A549 (cell line): ENCODE results near the gene METAP2. TPM values are rescaled to one million over a fixed set of nuclear protein-coding genes. Genes with fewer than 3 reads are reported as not detected.

Experiments
- ATAC-seq, 2 experiments: fragments of 200-7000 bp in 1 of 2; fragments of >200 bp in 1 of 2; cut with Nextera tagmentation in 1 of 2; cut with Tn5 transposase in 1 of 2; 3 replicates each; pipeline versions ENCODE4 v1.8.0 to v1.9.1; 2018 to 2020; ENCODE audit warnings: mild to moderate bottlenecking in 1 of 2, moderate library complexity in 1 of 2
- CTCF ChIA-PET: fragments of 300-600 bp; sonication (Branson Sonifier 250); formaldehyde crosslinking; extraction: SDS; loops from one replicate; lab custom pipeline; 2021; ENCODE audit warnings: antibody characterized with exemption, inconsistent platforms; lab: Yijun Ruan, JAX
- POLR2A ChIA-PET: fragments of 350-600 bp; formaldehyde crosslinking; extraction: SDS; loops from one replicate; lab custom pipeline; 2021; ENCODE audit warnings: antibody characterized with exemption, inconsistent platforms; lab: Yijun Ruan, JAX
- DNase-seq, 2 experiments: peaks; one replicate each; pipeline versions ENCODE4 v3.0.0 to v3.0.0-alpha.2; 2011 to 2016; ENCODE audit warnings: low read depth in 1 of 2, low spot score in 1 of 2
- FAIRE-seq: peaks from 2 replicates; lab custom pipeline; 2011; peaks lifted over from hg19 to GRCh38; lab: Jason Lieb, UNC
- H3K27ac ChIP-seq, 2 experiments: fragments of >200 bp; sonication (Bioruptor Twin); formaldehyde crosslinking; 3 replicates each; pipeline ENCODE4 v1.5.1; 2016 to 2017
- H3K4me1 ChIP-seq: fragments of >200 bp; sonication (Bioruptor Twin); formaldehyde crosslinking; 3 replicates; pipeline ENCODE4 v1.6.1; 2016
- H3K4me2 ChIP-seq: fragments of >200 bp; sonication (Bioruptor Twin); formaldehyde crosslinking; 3 replicates; pipeline ENCODE4 v1.6.1; 2016
- H3K4me3 ChIP-seq: fragments of >200 bp; sonication (Bioruptor Twin); formaldehyde crosslinking; 3 replicates; pipeline ENCODE4 v1.5.1; 2016
- H3K9me3 ChIP-seq: fragments of >200 bp; sonication (Bioruptor Twin); formaldehyde crosslinking; 3 replicates; pipeline ENCODE4 v1.6.1; 2016
- BHLHE40 ChIP-seq: IDR thresholded peaks from 2 replicates; pipeline ENCODE4 v1.6.1; 2012; ENCODE audit warnings: low read depth, low read length, inconsistent platforms
- CBX2 ChIP-seq: fragments of 200-600 bp; sonication (generic); IDR thresholded peaks from 2 replicates; pipeline ENCODE4 v1.6.1; 2016; ENCODE audit warnings: low read depth, mild to moderate bottlenecking, borderline replicate concordance
- CBX8 ChIP-seq: fragments of 200-600 bp; sonication (generic); IDR thresholded peaks from 2 replicates; pipeline ENCODE4 v1.6.1; 2016
- CHD4 ChIP-seq: fragments of 200-600 bp; sonication (generic); IDR thresholded peaks from 2 replicates; pipeline ENCODE4 v1.6.1; 2016; ENCODE audit warnings: antibody characterized with exemption, mild to moderate bottlenecking, borderline replicate concordance
- CTCF ChIP-seq: fragments of >200 bp; sonication (Bioruptor Twin); formaldehyde crosslinking; IDR thresholded peaks from 3 replicates; pipeline ENCODE4 v1.5.1; 2016
- EHF ChIP-seq: fragments of 250-450 bp; sonication (Bioruptor Pico); IDR thresholded peaks from 2 replicates; pipeline ENCODE4 v1.5.0; 2020; ENCODE audit warnings: mild to moderate bottlenecking
- ELK1 ChIP-seq: fragments of 150-350 bp; IDR thresholded peaks from 2 replicates; pipeline ENCODE4 v1.6.1; 2014; ENCODE audit warnings: low read depth, mild to moderate bottlenecking, low read length
- EP300 ChIP-seq, 2 experiments: fragments of >200 bp; sonication (Bioruptor Twin); formaldehyde crosslinking; IDR thresholded peaks; 2 replicates in 1 of 2; 3 replicates in 1 of 2; pipeline ENCODE4 v1.6.1; 2016 to 2017
- ESRRA ChIP-seq: fragments of 150-350 bp; IDR thresholded peaks from 2 replicates; pipeline ENCODE4 v1.6.1; 2014; ENCODE audit warnings: mild to moderate bottlenecking, low read length, borderline replicate concordance
- FOSB ChIP-seq: fragments of 250-450 bp; sonication (Bioruptor Pico); IDR thresholded peaks from 2 replicates; pipeline ENCODE4 v1.5.0; 2020; ENCODE audit warnings: mild to moderate bottlenecking, moderate library complexity
- GATA3 ChIP-seq: IDR thresholded peaks from 2 replicates; pipeline ENCODE4 v1.6.1; 2012; ENCODE audit warnings: borderline replicate concordance
- HDAC2 ChIP-seq: fragments of 200-600 bp; sonication (generic); IDR thresholded peaks from 2 replicates; pipeline ENCODE4 v1.6.1; 2016
- HEYL ChIP-seq: fragments of 250-450 bp; sonication (Bioruptor Pico); IDR thresholded peaks from 2 replicates; pipeline ENCODE4 v1.8.0; 2021; ENCODE audit warnings: mild to moderate bottlenecking, moderate library complexity
- HOXB13 ChIP-seq: fragments of 250-450 bp; sonication (Bioruptor Pico); IDR thresholded peaks from 2 replicates; pipeline ENCODE4 v1.5.0; 2020; ENCODE audit warnings: low read depth, mild to moderate bottlenecking, moderate library complexity
- JUNB ChIP-seq: fragments of >200 bp; sonication (Bioruptor Twin); formaldehyde crosslinking; IDR thresholded peaks from 2 replicates; pipeline ENCODE4 v1.6.1; 2016
- MAFK ChIP-seq: fragments of 450-650 bp; IDR thresholded peaks from 2 replicates; pipeline ENCODE4 v1.6.1; 2014; ENCODE audit not compliant: partially characterized antibody
- MYC ChIP-seq: IDR thresholded peaks from 2 replicates; pipeline ENCODE4 v1.6.1; 2012; ENCODE audit warnings: mild to moderate bottlenecking, inconsistent platforms, low read length, improper control_type of control experiment, borderline replicate concordance
- NPAS2 ChIP-seq: fragments of 250-450 bp; sonication (Bioruptor Pico); IDR thresholded peaks from 2 replicates; pipeline ENCODE4 v1.8.0; 2022; ENCODE audit warnings: mild to moderate bottlenecking, moderate library complexity, borderline replicate concordance
- PHF8 ChIP-seq: fragments of 200-600 bp; sonication (generic); IDR thresholded peaks from 2 replicates; pipeline ENCODE4 v1.6.1; 2016; ENCODE audit warnings: low read depth, mild to moderate bottlenecking, antibody characterized with exemption, moderate library complexity, borderline replicate concordance
- POLR2A ChIP-seq: IDR thresholded peaks from 2 replicates; pipeline ENCODE4 v1.6.1; 2012; ENCODE audit warnings: mild to moderate bottlenecking, low read length
- RAD21 ChIP-seq, 2 experiments: fragments of >200 bp in 1 of 2; sonication (Bioruptor Twin) in 1 of 2; formaldehyde crosslinking in 1 of 2; IDR thresholded peaks in 1 of 2; conservative IDR thresholded peaks in 1 of 2; 2 replicates in 1 of 2; 3 replicates in 1 of 2; pipeline ENCODE4 v1.6.1; 2012 to 2018; ENCODE audit warnings: inconsistent platforms in 1 of 2
- RARB ChIP-seq: fragments of 250-450 bp; sonication (Bioruptor Pico); IDR thresholded peaks from 2 replicates; pipeline ENCODE4 v1.8.0; 2021; ENCODE audit warnings: mild to moderate bottlenecking, moderate library complexity
- RFX5 ChIP-seq: fragments of 450-650 bp; IDR thresholded peaks from 2 replicates; pipeline ENCODE4 v1.7.1; 2014; ENCODE audit warnings: antibody characterized with exemption, mild to moderate bottlenecking, moderate library complexity
- ZC3H11A ChIP-seq: fragments of 450-650 bp; IDR thresholded peaks from 2 replicates; pipeline ENCODE4 v1.6.1; 2014; ENCODE audit warnings: antibody characterized with exemption, mild to moderate bottlenecking
- ZNF302 ChIP-seq: fragments of 250-450 bp; sonication (Bioruptor Pico); IDR thresholded peaks from 2 replicates; pipeline ENCODE4 v1.9.0; 2021; ENCODE audit warnings: inconsistent platforms, mild to moderate bottlenecking, moderate library complexity
- WGBS: methylation state at CpG from one replicate; pipeline ENCODE4 v1.1.6; 2017; ENCODE audit errors: missing lambda C conversion rate; 5-methylcytosine and 5-hydroxymethylcytosine counted together
- polyA plus RNA-seq, 4 experiments: library from polyadenylated mRNA; depleted of rRNA in 3 of 4; stranded (reverse); fragments of >200 nt; fragmentation: RNase III in 1 of 4; extraction: RNeasy Plus Mini Kit Qiagen cat#74134 plus additional on column Dnase treatment in 1 of 4; gene quantifications; 2 replicates in 3 of 4; 3 replicates in 1 of 4; pipeline ENCODE4 v1.2.3, GENCODE V29; 2011 to 2017
- TF ChIP-seq, protein P1 (sequence below): fragments of >200 bp; sonication (Bioruptor Twin); formaldehyde crosslinking; IDR thresholded peaks from 3 replicates; pipeline ENCODE4 v1.6.1; 2016
- TF ChIP-seq, protein P2 (sequence below): IDR thresholded peaks from 2 replicates; pipeline ENCODE4 v1.6.1; 2012
- TF ChIP-seq, protein P3 (sequence below): IDR thresholded peaks from 2 replicates; pipeline ENCODE4 v1.6.1; 2012; ENCODE audit warnings: low read depth, borderline replicate concordance

METAP2 gene
- polyA plus RNA-seq, 2 of the 4 experiments (the other 2 are of a cell fraction), result 205 to 219 TPM

GRCh38 chr12:95543305-95543704, 69.4 kb downstream of the METAP2 start:
- ChIA-PET CTCF (interaction anchor here (0.6 to 2.0 kb wide), 3 partner anchors 9 to 1409 kb away, joined by 3 to 12 read pairs (median 3); no protein-coding TSS in a partner anchor), POLR2A (no interaction called here)
- WGBS, result 92% methylated on average over 7 of the region's 7 CpGs
- no peak for TF ChIP-seq HOXB13 (CRISPR knock-in tag)
- TF ChIP-seq EP300 (IDR thresholded peaks at IDR 0.05), result no peak
- TF ChIP-seq HDAC2, result no peak
- TF ChIP-seq, protein P1, sequence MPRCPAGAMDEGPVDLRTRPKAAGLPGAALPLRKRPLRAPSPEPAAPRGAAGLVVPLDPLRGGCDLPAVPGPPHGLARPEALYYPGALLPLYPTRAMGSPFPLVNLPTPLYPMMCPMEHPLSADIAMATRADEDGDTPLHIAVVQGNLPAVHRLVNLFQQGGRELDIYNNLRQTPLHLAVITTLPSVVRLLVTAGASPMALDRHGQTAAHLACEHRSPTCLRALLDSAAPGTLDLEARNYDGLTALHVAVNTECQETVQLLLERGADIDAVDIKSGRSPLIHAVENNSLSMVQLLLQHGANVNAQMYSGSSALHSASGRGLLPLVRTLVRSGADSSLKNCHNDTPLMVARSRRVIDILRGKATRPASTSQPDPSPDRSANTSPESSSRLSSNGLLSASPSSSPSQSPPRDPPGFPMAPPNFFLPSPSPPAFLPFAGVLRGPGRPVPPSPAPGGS, result no peak
- TF ChIP-seq HEYL, result no peak
- no peak for TF ChIP-seq BHLHE40
- no peak for TF ChIP-seq RARB (CRISPR knock-in tag)
- no peak for TF ChIP-seq RAD21 (conservative IDR thresholded peaks at IDR 0.05 in 1 of 2, IDR thresholded peaks at IDR 0.05 in 1 of 2)
- no peak for TF ChIP-seq MYC
- TF ChIP-seq, protein P2, sequence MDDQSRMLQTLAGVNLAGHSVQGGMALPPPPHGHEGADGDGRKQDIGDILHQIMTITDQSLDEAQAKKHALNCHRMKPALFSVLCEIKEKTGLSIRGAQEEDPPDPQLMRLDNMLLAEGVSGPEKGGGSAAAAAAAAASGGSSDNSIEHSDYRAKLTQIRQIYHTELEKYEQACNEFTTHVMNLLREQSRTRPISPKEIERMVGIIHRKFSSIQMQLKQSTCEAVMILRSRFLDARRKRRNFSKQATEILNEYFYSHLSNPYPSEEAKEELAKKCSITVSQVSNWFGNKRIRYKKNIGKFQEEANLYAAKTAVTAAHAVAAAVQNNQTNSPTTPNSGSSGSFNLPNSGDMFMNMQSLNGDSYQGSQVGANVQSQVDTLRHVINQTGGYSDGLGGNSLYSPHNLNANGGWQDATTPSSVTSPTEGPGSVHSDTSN, result no peak
- no peak for TF ChIP-seq CBX8
- no peak for TF ChIP-seq RFX5
- TF ChIP-seq, protein P3, sequence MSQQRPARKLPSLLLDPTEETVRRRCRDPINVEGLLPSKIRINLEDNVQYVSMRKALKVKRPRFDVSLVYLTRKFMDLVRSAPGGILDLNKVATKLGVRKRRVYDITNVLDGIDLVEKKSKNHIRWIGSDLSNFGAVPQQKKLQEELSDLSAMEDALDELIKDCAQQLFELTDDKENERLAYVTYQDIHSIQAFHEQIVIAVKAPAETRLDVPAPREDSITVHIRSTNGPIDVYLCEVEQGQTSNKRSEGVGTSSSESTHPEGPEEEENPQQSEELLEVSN, result no peak
- no peak for TF ChIP-seq EHF (CRISPR knock-in tag)
- no peak for TF ChIP-seq CTCF
- no peak for TF ChIP-seq PHF8
- no peak for TF ChIP-seq ESRRA
- no peak for TF ChIP-seq ZNF302 (CRISPR knock-in tag)
- Histone ChIP-seq H3K9me3 (no peaks in the 10 kb centered on the region), H3K4me2 (no peak overlapping the region), H3K4me3 (no peak overlapping the region), H3K4me1 (no peaks in the 10 kb centered on the region), H3K27ac (no peak overlapping the region)
- ATAC-seq (no peak), FAIRE-seq (no peak), DNase-seq (no peak)

GRCh38 chr12:95544756-95545155, 70.8 kb downstream of the METAP2 start:
- H3K4me2 ChIP-seq, result no peak overlapping the region

More at GRCh38 chr12:95544756-95545155, 70.8 kb downstream of the METAP2 start:
- ChIA-PET POLR2A (no interaction called here), CTCF (interaction anchor here (1.3 to 2.0 kb wide), 2 partner anchors 10 to 31 kb away, joined by 3 to 12 read pairs; no protein-coding TSS in a partner anchor)
- 37% methylated on average over 3 of the region's 3 CpGs for WGBS
- DNase-seq, result no peak
- Histone ChIP-seq H3K4me1 (no peaks in the 10 kb centered on the region), H3K4me3 (no peak overlapping the region), H3K27ac (no peak overlapping the region), H3K9me3 (peaks cover 9% of the 10 kb centered on the region)
- no peak for ATAC-seq
- TF ChIP-seq ELK1 (no peak), NPAS2 (CRISPR knock-in tag) (no peak), MAFK (no peak), CTCF (no peak), POLR2A (no peak), ESRRA (no peak), FOSB (CRISPR knock-in tag) (no peak), CBX2 (no peak), JUNB (no peak), GATA3 (no peak), MYC (no peak), ZC3H11A (no peak), CHD4 (no peak)
- TF ChIP-seq, protein P3, result no peak
- TF ChIP-seq, protein P1, result no peak
- FAIRE-seq, result no peak
